SK-N-DZ (cell line): Measurements from ENCODE around the gene TLCD5.

Source experiments
- DNase-seq: peaks from one replicate; pipeline ENCODE4 v3.0.0-alpha.2; 2015; ENCODE audit warnings: low spot score

TLCD5 gene

GRCh38 chr11:120307476-120307875 is 17.6 kb upstream of the TLCD5 start:
- no peak for DNase-seq

GRCh38 chr11:120308081-120308480 is 17.0 kb upstream of the TLCD5 start:
- DNase-seq = no peak

DNA sequence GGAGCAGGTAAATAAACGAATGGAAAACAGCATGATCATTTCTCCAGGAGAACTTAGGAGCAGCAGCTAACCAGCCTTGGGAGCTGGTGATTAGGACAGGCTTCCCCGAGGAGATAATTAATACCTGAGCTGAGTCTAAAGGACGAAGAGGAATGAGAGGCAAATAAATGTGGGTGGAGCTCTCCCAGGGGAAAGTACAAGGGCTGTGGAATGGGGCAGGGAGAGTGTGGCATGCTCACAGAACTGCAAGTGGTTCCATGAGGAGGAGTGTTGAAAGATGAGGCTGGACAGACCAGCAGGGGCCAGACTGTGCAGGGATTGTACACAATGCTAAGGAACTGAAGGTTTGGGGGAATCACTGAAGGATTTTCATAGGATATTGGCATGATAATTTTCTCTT is 14.2 kb upstream of the TLCD5 start:
- DNase-seq = no peak

- DNase-seq = no peak
Observed at GRCh38 chr11:120314861-120315260, 10.2 kb upstream of the TLCD5 start.

GRCh38 chr11:120316880-120317688 is 8.0 kb upstream of the TLCD5 start:
- DNase-seq = no peak

GRCh38 chr11:120317689-120318480 is 7.2 kb upstream of the TLCD5 start:
- no peak for DNase-seq

- DNase-seq = no peak
Observed at GRCh38 chr11:120318906-120319305, 6.2 kb upstream of the TLCD5 start.

DNA sequence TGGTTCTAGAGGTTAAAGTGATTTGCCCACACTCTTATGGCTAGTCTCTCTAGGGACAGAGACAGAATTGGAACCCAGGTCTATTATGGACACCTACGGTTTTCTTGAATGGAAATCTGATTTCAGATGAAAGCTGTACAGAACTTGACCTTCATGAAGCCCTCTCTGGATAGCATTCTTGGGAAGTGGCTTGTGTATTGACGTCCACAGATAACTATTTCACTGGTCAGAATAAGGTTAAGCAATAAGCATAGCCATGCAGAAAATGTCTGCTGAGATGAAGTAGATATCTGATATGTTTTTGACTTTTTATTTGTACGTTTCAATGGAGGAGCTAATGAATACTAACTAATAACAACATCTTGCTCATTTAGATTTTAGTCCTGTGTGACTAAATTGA is 1.1 kb downstream of the TLCD5 start:
- DNase-seq = no peak

DNA sequence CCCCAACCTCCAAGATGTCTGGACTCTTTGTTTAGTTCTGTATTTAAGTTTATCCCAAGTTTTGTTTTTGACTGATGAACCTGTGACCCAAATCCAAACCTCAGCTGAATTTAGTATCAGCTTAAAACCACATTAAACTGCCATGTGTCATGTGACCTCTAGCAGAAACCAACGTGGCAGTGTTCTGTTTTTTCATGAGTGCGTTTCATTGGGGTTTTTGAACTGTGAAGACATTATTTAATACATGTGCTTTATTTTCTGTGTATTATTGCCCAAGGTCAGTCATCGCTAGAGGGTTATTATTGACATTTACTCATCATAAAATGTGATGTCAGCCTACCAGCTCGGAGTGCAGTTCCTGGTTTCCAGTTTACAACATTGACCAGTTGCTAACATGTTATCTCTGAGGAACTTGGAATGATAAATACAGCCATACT is 1.8 kb downstream of the TLCD5 start:
- DNase-seq = no peak

DNA sequence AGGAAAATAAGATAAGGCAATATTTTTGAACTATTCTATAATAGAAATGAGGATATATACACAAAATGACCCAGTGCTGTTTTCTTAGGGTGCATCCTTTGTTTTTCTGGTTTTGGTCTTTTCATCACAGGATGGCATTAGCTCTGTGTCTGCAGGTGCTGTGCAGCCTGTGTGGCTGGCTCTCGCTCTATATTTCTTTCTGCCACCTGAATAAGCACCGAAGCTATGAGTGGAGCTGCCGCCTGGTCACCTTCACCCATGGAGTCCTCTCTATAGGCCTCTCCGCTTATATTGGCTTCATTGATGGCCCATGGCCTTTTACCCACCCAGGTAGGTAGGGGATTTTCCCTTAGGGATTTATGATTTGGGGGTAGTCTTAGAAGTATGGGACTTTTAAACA is 2.2 kb downstream of the TLCD5 start:
- no peak for DNase-seq

- no peak for DNase-seq
Observed at GRCh38 chr11:120329556-120329955, 4.5 kb downstream of the TLCD5 start.

DNA sequence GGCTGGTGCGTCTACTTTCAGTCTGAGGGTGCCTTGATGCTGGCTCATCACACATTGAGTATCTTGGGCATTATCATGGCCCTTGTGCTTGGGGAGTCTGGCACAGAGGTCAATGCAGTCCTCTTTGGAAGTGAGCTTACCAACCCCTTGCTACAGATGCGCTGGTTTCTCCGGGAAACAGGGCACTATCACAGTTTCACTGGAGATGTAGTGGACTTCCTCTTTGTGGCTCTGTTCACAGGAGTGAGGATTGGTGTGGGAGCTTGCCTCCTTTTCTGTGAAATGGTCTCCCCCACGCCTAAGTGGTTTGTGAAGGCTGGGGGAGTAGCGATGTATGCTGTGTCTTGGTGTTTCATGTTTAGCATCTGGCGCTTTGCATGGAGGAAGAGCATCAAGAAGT is 4.9 kb downstream of the TLCD5 start:
- no peak for DNase-seq

DNA sequence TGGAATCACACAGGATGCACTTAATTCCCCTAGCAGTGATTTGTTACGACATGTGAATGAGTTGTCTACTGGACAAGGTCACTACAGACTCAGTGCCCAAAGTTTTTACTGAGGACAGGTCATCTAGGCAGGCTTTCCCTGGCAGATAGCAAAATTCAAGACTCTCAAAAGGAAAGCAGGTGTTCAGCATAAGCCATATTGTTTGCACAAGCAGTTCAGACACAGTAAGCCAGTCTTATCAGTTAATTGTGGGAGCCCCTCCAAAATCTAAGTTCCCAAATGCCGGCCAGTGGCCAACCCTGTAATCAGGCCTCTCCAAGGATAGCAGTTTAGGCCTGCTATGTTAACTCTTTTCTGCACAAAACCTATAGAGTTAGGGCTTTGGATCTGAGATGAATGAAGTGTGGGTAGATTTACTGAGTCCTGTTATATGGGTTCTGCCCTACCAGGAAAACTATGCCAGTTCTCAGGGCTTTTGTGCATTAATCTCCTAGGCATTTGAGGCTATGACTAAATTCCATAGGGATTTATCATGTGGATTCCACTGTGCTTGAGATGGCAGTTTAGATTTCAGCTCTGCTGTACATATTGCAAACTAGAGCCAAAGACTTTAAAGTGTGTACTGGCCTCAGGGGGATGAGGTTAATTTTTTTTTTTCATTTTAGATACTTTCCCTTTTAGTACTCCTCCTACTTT is 6.3 kb downstream of the TLCD5 start:
- no peak for DNase-seq

- no peak for DNase-seq
Observed at GRCh38 chr11:120332822-120333716, 8.0 kb downstream of the TLCD5 start.

GRCh38 chr11:120333801-120334200 is 8.7 kb downstream of the TLCD5 start:
- DNase-seq = no peak

DNA sequence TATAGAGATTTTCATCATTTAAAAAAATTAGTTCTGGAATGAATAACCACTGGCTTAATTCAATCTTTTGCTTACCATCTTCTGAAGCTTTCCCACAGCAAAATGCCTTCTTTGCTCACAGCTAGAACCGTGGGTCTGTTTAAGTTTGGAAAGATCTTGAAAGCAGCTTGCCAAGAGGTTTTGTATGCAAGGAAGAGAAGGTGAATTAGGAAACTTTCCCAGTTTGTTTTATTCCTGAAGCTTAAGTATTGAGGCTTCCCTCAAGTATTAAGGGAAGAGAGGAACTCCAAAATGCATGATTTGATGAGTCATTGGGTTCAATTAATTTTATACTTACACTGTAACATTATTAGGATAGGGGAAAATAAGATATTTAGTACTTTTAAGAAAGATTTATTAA is 9.2 kb downstream of the TLCD5 start:
- DNase-seq = no peak

DNA sequence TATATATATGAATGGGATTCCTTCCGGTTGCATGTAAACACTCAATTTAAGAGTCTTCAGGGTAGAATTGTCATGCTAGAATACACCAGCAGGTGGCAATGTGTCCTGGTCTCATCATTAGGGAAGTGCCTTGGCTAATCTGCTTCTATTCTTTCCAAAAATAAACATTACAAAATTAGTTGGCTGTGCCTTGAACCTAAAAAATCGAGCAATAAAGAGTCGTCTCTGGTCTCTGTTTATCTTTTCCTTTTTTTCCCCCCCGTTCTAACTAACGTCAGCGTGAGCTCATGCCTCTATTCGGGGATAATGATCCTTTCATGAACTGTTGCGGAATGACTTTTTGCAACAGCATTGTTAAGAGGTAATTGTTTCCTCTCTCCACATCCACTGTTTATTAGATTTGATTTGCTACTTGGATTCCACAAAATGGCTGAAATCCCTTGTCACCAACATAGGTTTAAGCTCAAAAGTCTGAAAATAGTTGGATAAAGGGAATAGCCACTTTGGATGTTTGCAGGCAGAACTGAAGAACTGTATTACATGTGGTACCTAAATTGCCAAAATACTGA is 9.9 kb downstream of the TLCD5 start:
- peak; percentile 52 for DNase-seq

- DNase-seq = peak; percentile 10
Observed at GRCh38 chr11:120335556-120335907, 10.4 kb downstream of the TLCD5 start.

DNA sequence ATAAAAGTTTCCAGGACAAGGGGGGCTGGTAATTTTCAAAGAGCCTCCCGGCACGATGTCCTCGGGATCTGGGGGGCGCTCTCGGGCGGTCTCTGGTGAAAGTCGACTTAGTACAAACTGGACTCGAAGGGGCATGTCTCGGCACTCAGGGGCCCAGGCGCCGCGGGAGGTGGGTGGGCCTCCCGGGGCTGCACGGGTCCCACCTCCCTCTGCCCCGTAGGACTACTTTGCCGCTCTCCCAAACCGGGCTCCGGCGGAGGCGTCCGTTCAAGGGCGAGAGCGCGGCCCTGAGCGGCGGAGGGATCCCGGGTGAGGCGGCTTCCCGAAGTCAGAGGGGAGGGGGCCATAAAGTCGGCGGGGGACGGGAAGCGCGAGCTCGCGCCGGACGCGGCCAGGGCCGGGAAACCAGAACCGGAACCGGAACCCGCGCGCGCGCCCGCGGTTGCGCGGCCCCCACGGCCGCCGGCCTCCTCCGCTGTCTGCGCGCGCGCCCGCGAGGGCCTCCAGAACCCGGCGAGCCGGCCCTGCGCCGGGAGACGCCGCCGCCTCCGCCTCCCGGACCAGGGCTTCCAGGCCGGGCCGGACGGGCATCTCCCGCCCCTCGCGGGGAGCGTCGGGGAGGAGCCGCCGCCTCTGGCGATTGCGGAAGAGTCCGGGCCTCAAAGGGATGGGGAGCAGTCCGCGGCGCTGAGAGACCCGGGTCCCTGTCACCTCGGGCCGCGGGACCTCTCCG is 11.0 kb downstream of the TLCD5 start, which contains the start of gene ARHGEF12:
Gene ARHGEF12 (plus strand): TSS at position 506 of the 733 bp plus-strand sequence. CDS start 831 bp downstream, outside the sequence.
- peak; percentile 86 for DNase-seq
